ENCODE data around the gene URGCP. TPM values are rescaled to one million over a fixed set of nuclear protein-coding genes. Genes with fewer than 3 reads are reported as not detected.
A peak's percentile ranks its signal among the peaks of the same experiment; 100 is the strongest.
"Not testable (repeated sequence)": the region's sequence is repeated elsewhere in the genome, so short reads cannot be mapped to it uniquely, and the experiment has no call there.

The URGCP gene
- total RNA-seq, 1 experiment from 2014 or later: 30.8 TPM

GRCh38 chr7:43834463-43835251, 71.7 kb downstream of the URGCP start:
- peak; percentile 56 for DNase-seq (ENCODE audit: low read depth)

GRCh38 chr7:43830917-43831316, 75.5 kb downstream of the URGCP start:
- DNase-seq (ENCODE audit: low read depth): not testable (repeated sequence)

Other genes with a start within 250 kb of the URGCP start
- 68.2 and 74.1 TPM in 2 replicates for gene COA1, start 177.1 kb downstream of the URGCP start, total RNA-seq (2014; rRNA removed)
- 30.7 and 38.5 TPM in 2 replicates for gene BLVRA, start 147.9 kb downstream of the URGCP start, total RNA-seq (2014; rRNA removed)
- 153 and 156 TPM in 2 replicates for gene MRPS24, start 37.1 kb downstream of the URGCP start, total RNA-seq (2014; rRNA removed)
- gene UBE2D4, start 19.8 kb upstream of the URGCP start, total RNA-seq (2014; rRNA removed): 16.2 and 22.2 TPM in 2 replicates
- gene SPDYE1, start 91.3 kb upstream of the URGCP start, total RNA-seq (2014; rRNA removed): not detected in 2 replicates
- gene DBNL, start 138.1 kb upstream of the URGCP start, total RNA-seq (2014; rRNA removed): 226 and 271 TPM in 2 replicates
- gene PGAM2, start 159.0 kb upstream of the URGCP start, total RNA-seq (2014; rRNA removed): not detected in 2 replicates
- 18.4 and 19.4 TPM in 2 replicates for gene POLM, start 175.9 kb upstream of the URGCP start, total RNA-seq (2014; rRNA removed)
- gene AEBP1, start 197.7 kb upstream of the URGCP start, total RNA-seq (2014; rRNA removed): not detected in 2 replicates
- gene POLD2, start 217.0 kb upstream of the URGCP start, total RNA-seq (2014; rRNA removed): 193 and 201 TPM in 2 replicates
- not detected in 2 replicates for gene MYL7, start 234.7 kb upstream of the URGCP start, total RNA-seq (2014; rRNA removed)

Measured in LHCN-M2 (cell line).